Neural cell (in vitro differentiated cells): Measurements from ENCODE around the gene RPLP2. TPM values are rescaled to one million over a fixed set of nuclear protein-coding genes. Genes with fewer than 3 reads are reported as not detected.

ENCODE experiments used
- H2AFZ ChIP-seq: fragments of 200-600, 300-800 bp; sonication (generic), shearing (Covaris generic); 2 replicates; pipeline ENCODE4 v1.6.0; 2014; ENCODE audit warnings: low read depth, mild to moderate bottlenecking, antibody characterized with exemption, low read length, moderate library complexity
- H3F3A ChIP-seq: fragments of 200-600 bp; shearing (Covaris generic); 2 replicates; pipeline ENCODE4 v1.6.1; 2016; ENCODE audit warnings: mild to moderate bottlenecking, moderate library complexity, mixed read lengths, antibody characterized with exemption, low read length; ENCODE audit not compliant: insufficient read depth, poor library complexity, severe bottlenecking
- H3K27ac ChIP-seq: fragments of 200-600, 300-800 bp; sonication (generic), shearing (Covaris generic); 2 replicates; pipeline ENCODE4 v1.5.1; 2014; ENCODE audit warnings: mild to moderate bottlenecking, low read length, moderate library complexity
- H3K27me3 ChIP-seq: fragments of 300-800, 200-600 bp; sonication (generic), shearing (Covaris generic); 2 replicates; pipeline ENCODE4 v1.6.0; 2014; ENCODE audit warnings: mild to moderate bottlenecking, low read depth, low read length, moderate library complexity; ENCODE audit not compliant: insufficient read depth
- H3K36me3 ChIP-seq: fragments of 300-800, 200-600 bp; sonication (generic), shearing (Covaris generic); 2 replicates; pipeline ENCODE4 v1.5.1; 2014; ENCODE audit warnings: mild to moderate bottlenecking, antibody characterized with exemption, low read length, moderate library complexity; ENCODE audit not compliant: insufficient read depth
- H3K4me2 ChIP-seq: fragments of 300-800, 200-600 bp; sonication (generic), shearing (Covaris generic); 2 replicates; pipeline ENCODE4 v1.6.0; 2014; ENCODE audit warnings: mild to moderate bottlenecking, low read length
- H3K4me3 ChIP-seq: fragments of 300-800, 200-600 bp; sonication (generic), shearing (Covaris generic); 2 replicates; pipeline ENCODE4 v1.5.1; 2014; ENCODE audit warnings: mild to moderate bottlenecking, low read length, moderate library complexity
- H3K79me2 ChIP-seq: fragments of 200-600 bp; shearing (Covaris generic); replicated peaks from 2 replicates; pipeline ENCODE4 v1.6.0; 2014; ENCODE audit warnings: mild to moderate bottlenecking, low read length, moderate library complexity; ENCODE audit not compliant: insufficient read depth
- H3K9ac ChIP-seq: fragments of 300-800, 200-600 bp; sonication (generic), shearing (Covaris generic); 2 replicates; pipeline ENCODE4 v1.6.1; 2016; ENCODE audit warnings: mild to moderate bottlenecking, low read length, mixed read lengths
- H3K9me2 ChIP-seq: fragments of 200-600 bp; shearing (Covaris generic); 2 replicates; pipeline ENCODE4 v1.6.1; 2016; ENCODE audit warnings: mild to moderate bottlenecking, low read length, mixed read lengths; ENCODE audit not compliant: insufficient read depth
- H3K9me3 ChIP-seq: fragments of 200-600, 300-800 bp; sonication (generic), shearing (Covaris generic); 2 replicates; pipeline ENCODE4 v1.6.1; 2016; ENCODE audit warnings: mild to moderate bottlenecking, mixed run types, low read length, moderate library complexity, mixed read lengths
- H4K20me1 ChIP-seq: fragments of 200-600 bp; shearing (Covaris generic); 2 replicates; pipeline ENCODE4 v1.6.1; 2016; ENCODE audit warnings: mild to moderate bottlenecking, mixed run types; ENCODE audit not compliant: insufficient read depth
- EP300 ChIP-seq: fragments of 450-650 bp; conservative IDR thresholded peaks from 2 replicates; pipeline ENCODE4 v1.6.1; 2014; ENCODE audit warnings: antibody characterized with exemption, mild to moderate bottlenecking, moderate library complexity; ENCODE audit not compliant: poor library complexity, severe bottlenecking
- EZH2 ChIP-seq: fragments of 200-600, 300-800 bp; shearing (Covaris generic), sonication (generic); IDR thresholded peaks from 2 replicates; pipeline ENCODE4 v1.6.1; 2014; ENCODE audit warnings: antibody characterized with exemption, low read length, borderline replicate concordance, mild to moderate bottlenecking; ENCODE audit not compliant: insufficient read depth, poor library complexity, severe bottlenecking
- MXI1 ChIP-seq: fragments of 450-650 bp; conservative IDR thresholded peaks from 2 replicates; pipeline ENCODE4 v1.6.1; 2014; ENCODE audit warnings: antibody characterized with exemption, mild to moderate bottlenecking; ENCODE audit not compliant: poor library complexity, severe bottlenecking
- POLR2AphosphoS5 ChIP-seq: IDR thresholded peaks from 2 replicates; pipeline ENCODE4 v1.6.1; 2012
- RAD21 ChIP-seq: fragments of 450-650 bp; conservative IDR thresholded peaks from 2 replicates; pipeline ENCODE4 v1.6.1; 2014; ENCODE audit warnings: antibody characterized with exemption, mild to moderate bottlenecking, moderate library complexity
- SMC3 ChIP-seq: fragments of 450-650 bp; conservative IDR thresholded peaks from 2 replicates; pipeline ENCODE4 v1.6.1; 2014; ENCODE audit warnings: antibody characterized with exemption, mild to moderate bottlenecking, moderate library complexity; ENCODE audit not compliant: poor library complexity
- TAF1 ChIP-seq: IDR thresholded peaks from 2 replicates; pipeline ENCODE4 v1.6.1; 2012; ENCODE audit warnings: low read depth
- polyA plus RNA-seq: library from polyadenylated mRNA; depleted of rRNA; stranded (reverse); fragments of >200 nt; gene quantifications from 2 replicates; pipeline ENCODE4 v1.2.3, GENCODE V29; 2014
- TF ChIP-seq, protein P1 (sequence below): fragments of 450-650 bp; IDR thresholded peaks from 2 replicates; pipeline ENCODE4 v1.5.1; 2014; ENCODE audit warnings: antibody characterized with exemption, mild to moderate bottlenecking, moderate library complexity; ENCODE audit not compliant: poor library complexity, severe bottlenecking
- TF ChIP-seq, protein P2 (sequence below): IDR thresholded peaks from 2 replicates; pipeline ENCODE4 v1.6.1; 2012; ENCODE audit warnings: borderline replicate concordance

RPLP2 gene
- polyA plus RNA-seq, 1 donor from 2014 or later = 147 TPM

- Histone ChIP-seq H3K27ac (no peak overlapping the region), H3K4me3 (no peak overlapping the region), H3K27me3 (no peaks in the 10 kb centered on the region), H3K9ac (no peak overlapping the region), H3K9me2 (no peaks in the 10 kb centered on the region), H2AFZ (no peak overlapping the region), H3K4me2 (no peak overlapping the region), H3K9me3 (no peaks in the 10 kb centered on the region), H3F3A (no peaks in the 10 kb centered on the region), H3K79me2 (no peaks in the 10 kb centered on the region), H4K20me1 (no peaks in the 10 kb centered on the region), H3K36me3 (no peaks in the 10 kb centered on the region)
- TF ChIP-seq TAF1 (no peak), EZH2 (no peak), POLR2AphosphoS5 (no peak), MXI1 (no peak), SMC3 (no peak), EP300 (no peak), RAD21 (no peak)
- TF ChIP-seq, protein P1, sequence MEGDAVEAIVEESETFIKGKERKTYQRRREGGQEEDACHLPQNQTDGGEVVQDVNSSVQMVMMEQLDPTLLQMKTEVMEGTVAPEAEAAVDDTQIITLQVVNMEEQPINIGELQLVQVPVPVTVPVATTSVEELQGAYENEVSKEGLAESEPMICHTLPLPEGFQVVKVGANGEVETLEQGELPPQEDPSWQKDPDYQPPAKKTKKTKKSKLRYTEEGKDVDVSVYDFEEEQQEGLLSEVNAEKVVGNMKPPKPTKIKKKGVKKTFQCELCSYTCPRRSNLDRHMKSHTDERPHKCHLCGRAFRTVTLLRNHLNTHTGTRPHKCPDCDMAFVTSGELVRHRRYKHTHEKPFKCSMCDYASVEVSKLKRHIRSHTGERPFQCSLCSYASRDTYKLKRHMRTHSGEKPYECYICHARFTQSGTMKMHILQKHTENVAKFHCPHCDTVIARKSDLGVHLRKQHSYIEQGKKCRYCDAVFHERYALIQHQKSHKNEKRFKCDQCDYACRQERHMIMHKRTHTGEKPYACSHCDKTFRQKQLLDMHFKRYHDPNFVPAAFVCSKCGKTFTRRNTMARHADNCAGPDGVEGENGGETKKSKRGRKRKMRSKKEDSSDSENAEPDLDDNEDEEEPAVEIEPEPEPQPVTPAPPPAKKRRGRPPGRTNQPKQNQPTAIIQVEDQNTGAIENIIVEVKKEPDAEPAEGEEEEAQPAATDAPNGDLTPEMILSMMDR = no peak
- TF ChIP-seq, protein P2, sequence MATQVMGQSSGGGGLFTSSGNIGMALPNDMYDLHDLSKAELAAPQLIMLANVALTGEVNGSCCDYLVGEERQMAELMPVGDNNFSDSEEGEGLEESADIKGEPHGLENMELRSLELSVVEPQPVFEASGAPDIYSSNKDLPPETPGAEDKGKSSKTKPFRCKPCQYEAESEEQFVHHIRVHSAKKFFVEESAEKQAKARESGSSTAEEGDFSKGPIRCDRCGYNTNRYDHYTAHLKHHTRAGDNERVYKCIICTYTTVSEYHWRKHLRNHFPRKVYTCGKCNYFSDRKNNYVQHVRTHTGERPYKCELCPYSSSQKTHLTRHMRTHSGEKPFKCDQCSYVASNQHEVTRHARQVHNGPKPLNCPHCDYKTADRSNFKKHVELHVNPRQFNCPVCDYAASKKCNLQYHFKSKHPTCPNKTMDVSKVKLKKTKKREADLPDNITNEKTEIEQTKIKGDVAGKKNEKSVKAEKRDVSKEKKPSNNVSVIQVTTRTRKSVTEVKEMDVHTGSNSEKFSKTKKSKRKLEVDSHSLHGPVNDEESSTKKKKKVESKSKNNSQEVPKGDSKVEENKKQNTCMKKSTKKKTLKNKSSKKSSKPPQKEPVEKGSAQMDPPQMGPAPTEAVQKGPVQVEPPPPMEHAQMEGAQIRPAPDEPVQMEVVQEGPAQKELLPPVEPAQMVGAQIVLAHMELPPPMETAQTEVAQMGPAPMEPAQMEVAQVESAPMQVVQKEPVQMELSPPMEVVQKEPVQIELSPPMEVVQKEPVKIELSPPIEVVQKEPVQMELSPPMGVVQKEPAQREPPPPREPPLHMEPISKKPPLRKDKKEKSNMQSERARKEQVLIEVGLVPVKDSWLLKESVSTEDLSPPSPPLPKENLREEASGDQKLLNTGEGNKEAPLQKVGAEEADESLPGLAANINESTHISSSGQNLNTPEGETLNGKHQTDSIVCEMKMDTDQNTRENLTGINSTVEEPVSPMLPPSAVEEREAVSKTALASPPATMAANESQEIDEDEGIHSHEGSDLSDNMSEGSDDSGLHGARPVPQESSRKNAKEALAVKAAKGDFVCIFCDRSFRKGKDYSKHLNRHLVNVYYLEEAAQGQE = no peak
These were observed 49.1 kb downstream of the RPLP2 start for GRCh38 chr11:858762-859339.

DNA sequence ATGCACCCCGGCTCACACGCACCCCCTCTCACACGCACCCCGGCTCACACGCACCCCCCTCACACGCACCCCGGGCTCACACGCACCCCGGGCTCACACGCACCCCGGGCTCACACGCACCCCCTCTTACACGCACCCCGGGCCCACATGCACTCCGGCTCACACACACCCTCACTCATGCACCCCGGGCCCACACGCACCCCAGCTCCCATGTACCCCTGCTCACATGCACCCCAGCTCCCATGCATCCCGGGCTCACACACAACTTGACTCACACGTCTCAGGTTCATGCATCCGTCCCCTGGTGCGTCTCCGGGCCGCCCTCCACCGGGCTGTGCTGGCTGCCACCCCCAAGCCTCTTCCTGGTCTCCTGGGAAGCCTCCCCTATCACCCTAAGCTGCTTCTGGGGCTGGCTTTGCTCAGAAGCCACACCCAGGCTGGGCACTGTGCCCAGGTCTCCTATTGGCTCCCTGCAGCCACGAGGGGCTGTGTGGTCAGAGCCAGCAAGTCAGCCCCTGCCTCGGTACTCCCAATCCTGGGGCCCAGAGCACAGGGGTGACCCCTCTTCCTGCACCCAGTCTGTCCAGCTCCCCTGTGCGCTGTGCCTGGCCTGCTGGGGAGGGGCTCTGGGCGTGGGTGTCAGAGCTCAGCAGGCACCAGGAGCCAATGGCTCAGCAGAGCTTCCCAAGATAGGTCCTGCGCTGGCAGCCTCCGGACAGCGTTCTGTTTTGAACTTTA, 49.8 kb downstream of the RPLP2 start:
- no peaks in the 10 kb centered on the region for H3F3A ChIP-seq
- H3K9me3 ChIP-seq = no peaks in the 10 kb centered on the region
- H3K9ac ChIP-seq = no peak overlapping the region
- no peaks in the 10 kb centered on the region for H4K20me1 ChIP-seq
- H3K27me3 ChIP-seq = no peaks in the 10 kb centered on the region
- H3K4me3 ChIP-seq = no peak overlapping the region
- H3K79me2 ChIP-seq = no peaks in the 10 kb centered on the region
- H3K4me2 ChIP-seq = no peak overlapping the region
- no peaks in the 10 kb centered on the region for H3K9me2 ChIP-seq
- no peaks in the 10 kb centered on the region for H3K36me3 ChIP-seq
- TF ChIP-seq EP300 = no peak
- TF ChIP-seq, protein P2 = no peak
- TF ChIP-seq EZH2 = no peak
- TF ChIP-seq RAD21 = no peak
- no peak overlapping the region for H3K27ac ChIP-seq
- H2AFZ ChIP-seq = no peak overlapping the region
